Activated CD8-positive, alpha-beta memory T cell treated with anti-CD3 and anti-CD28 coated beads for 48 hours (primary cell): Measurements from ENCODE around the gene PRSS2.

ENCODE experiments used
- DNase-seq, 3 experiments: peaks; one replicate each; pipeline ENCODE4 v3.0.0-alpha.2; 2020; ENCODE audit warnings: low read depth in 2 of 3, low spot score in 2 of 3

Gene PRSS2

GRCh38 chr7:142822714-142823113 lies 51.9 kb downstream of the PRSS2 start:
- DNase-seq = no peak
